Glomerular visceral epithelial cell (primary cell): ENCODE results near the gene TRAPPC12.
"Not testable (repeated sequence)": the region's sequence is repeated elsewhere in the genome, so short reads cannot be mapped to it uniquely, and the experiment has no call there.

Experiments
- DNase-seq: peaks from one replicate; pipeline ENCODE4 v3.0.0-alpha.2; 2016; ENCODE audit errors: extremely low spot score

The TRAPPC12 gene

DNA sequence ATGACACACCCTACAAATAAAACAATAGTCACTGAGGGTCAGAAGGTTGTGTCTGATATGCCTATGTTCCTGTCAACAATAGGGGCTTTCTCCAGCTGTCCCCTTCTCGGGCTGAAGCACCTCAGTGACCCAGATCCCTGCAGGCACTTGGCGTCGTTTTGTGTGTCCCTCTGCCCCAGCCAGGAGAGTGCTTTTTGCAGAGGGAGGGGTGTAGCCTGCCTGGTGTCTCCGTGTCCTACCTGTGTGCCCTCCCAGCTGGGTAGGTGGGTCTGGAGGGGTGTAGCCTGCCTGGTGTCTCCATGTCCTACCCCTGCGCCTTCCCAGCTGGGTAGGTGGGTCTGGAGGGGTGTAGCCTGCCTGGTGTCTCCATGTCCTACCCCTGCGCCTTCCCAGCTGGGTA is 74.5 kb downstream of the TRAPPC12 start:
- DNase-seq: not testable (repeated sequence)

- DNase-seq: no peak
Observed at GRCh38 chr2:3454802-3455201, 75.3 kb downstream of the TRAPPC12 start.

GRCh38 chr2:3456125-3456524 is 76.6 kb downstream of the TRAPPC12 start:
- DNase-seq: no peak

- no peak for DNase-seq
Observed at GRCh38 chr2:3457524-3458395, 78.3 kb downstream of the TRAPPC12 start.

- DNase-seq: no peak
Observed at GRCh38 chr2:3458396-3459184, 79.1 kb downstream of the TRAPPC12 start.

- DNase-seq: no peak
Observed at GRCh38 chr2:3459185-3460015, 79.9 kb downstream of the TRAPPC12 start.

DNA sequence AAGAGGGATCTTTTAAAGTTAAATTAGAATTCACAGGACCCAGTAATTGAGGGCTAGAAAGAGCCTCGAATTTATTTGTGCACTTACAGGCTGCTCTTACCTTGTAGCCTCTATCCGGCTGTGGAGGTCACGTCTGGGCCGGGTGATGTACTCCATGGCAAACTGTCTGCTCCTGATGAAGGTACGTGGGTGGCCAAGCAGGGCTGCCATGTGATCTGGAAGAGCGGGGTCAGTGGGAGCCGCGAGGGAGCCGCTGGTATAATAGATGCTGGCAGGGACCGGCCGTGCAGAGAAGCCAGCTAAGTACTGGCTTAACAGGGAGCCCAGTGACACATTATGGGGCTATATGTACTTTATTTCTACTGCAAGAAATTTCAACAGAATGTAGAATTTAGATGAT is 80.7 kb downstream of the TRAPPC12 start:
- no peak for DNase-seq

GRCh38 chr2:3460831-3461800 is 81.6 kb downstream of the TRAPPC12 start:
- DNase-seq: no peak

GRCh38 chr2:3461801-3462492 is 82.5 kb downstream of the TRAPPC12 start:
- DNase-seq: peak; percentile 46

GRCh38 chr2:3462493-3463104 is 83.1 kb downstream of the TRAPPC12 start:
- no peak for DNase-seq

GRCh38 chr2:3463186-3463835 is 83.8 kb downstream of the TRAPPC12 start:
- no peak for DNase-seq

- DNase-seq: no peak
Observed at GRCh38 chr2:3463944-3464343, 84.5 kb downstream of the TRAPPC12 start.

- no peak for DNase-seq
Observed at GRCh38 chr2:3464401-3465005, 85.0 kb downstream of the TRAPPC12 start.

- no peak for DNase-seq
Observed at GRCh38 chr2:3465328-3465727, 85.8 kb downstream of the TRAPPC12 start.

GRCh38 chr2:3465844-3466481 is 86.5 kb downstream of the TRAPPC12 start:
- peak; percentile 67 for DNase-seq

- DNase-seq: no peak
Observed at GRCh38 chr2:3466482-3466863, 87.0 kb downstream of the TRAPPC12 start.

DNA sequence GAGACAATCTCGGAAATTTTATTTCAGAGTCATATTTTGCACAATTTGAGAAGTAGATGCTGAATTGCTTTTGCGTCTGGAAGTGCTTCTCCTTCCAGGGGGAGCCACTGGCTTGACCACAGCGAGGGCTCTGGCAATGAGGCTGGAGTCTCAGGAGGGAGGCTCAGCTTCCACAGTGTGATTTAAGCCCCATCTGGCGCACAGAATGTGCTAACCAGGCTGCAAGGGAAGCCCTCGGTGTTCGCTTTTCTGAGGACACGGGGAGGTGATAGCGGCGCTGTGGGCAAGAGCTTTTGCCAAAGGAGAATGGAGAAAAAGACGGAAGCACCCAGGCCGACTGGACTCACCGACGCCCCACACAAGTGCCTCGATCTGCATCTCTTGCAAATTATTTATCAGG is 87.5 kb downstream of the TRAPPC12 start:
- no peak for DNase-seq

GRCh38 chr2:3467654-3468053 is 88.2 kb downstream of the TRAPPC12 start:
- DNase-seq: no peak
